HG02943 (cell line): Measurements from ENCODE around the gene TMTC1.
A peak's percentile ranks its signal among the peaks of the same experiment; 100 is the strongest.

Experiments used
- ATAC-seq: cut with Tn5 transposase; IDR thresholded peaks from one replicate; pipeline ENCODE4 v1.9.1; 2021; ENCODE audit warnings: mild to moderate bottlenecking, low read depth, moderate library complexity; ENCODE audit not compliant: unreplicated experiment

TMTC1 gene

GRCh38 chr12:29551812-29552211, 231.9 kb downstream of the TMTC1 start:
- no peak for ATAC-seq

- ATAC-seq: no peak
Measured at GRCh38 chr12:29547864-29548263, 235.9 kb downstream of the TMTC1 start.

GRCh38 chr12:29547151-29547632, 236.6 kb downstream of the TMTC1 start:
- no peak for ATAC-seq

GRCh38 chr12:29546000-29546399, 237.7 kb downstream of the TMTC1 start:
- ATAC-seq: no peak

- ATAC-seq: peak; percentile 73
Measured at GRCh38 chr12:29545102-29545467, 238.7 kb downstream of the TMTC1 start.

- peak; percentile 46 for ATAC-seq
Measured at GRCh38 chr12:29544428-29545101, 239.2 kb downstream of the TMTC1 start.

- ATAC-seq: no peak
Measured at GRCh38 chr12:29543036-29543435, 240.7 kb downstream of the TMTC1 start.

- ATAC-seq: no peak
Measured at GRCh38 chr12:29537298-29537697, 246.4 kb downstream of the TMTC1 start.

GRCh38 chr12:29534935-29535334, 248.8 kb downstream of the TMTC1 start:
- ATAC-seq: no peak

- no peak for ATAC-seq
Measured at GRCh38 chr12:29533815-29534489, 249.8 kb downstream of the TMTC1 start.

GRCh38 chr12:29531471-29531870, 252.3 kb downstream of the TMTC1 start:
- no peak for ATAC-seq

GRCh38 chr12:29530436-29530835, 253.3 kb downstream of the TMTC1 start:
- ATAC-seq: no peak

- ATAC-seq: no peak
Measured at GRCh38 chr12:29528161-29528560, 255.6 kb downstream of the TMTC1 start.

GRCh38 chr12:29521951-29522350, 261.8 kb downstream of the TMTC1 start:
- no peak for ATAC-seq

GRCh38 chr12:29519585-29520182, 264.1 kb downstream of the TMTC1 start:
- no peak for ATAC-seq

- ATAC-seq: no peak
Measured at GRCh38 chr12:29518407-29518806, 265.3 kb downstream of the TMTC1 start.

GRCh38 chr12:29517264-29517663, 266.5 kb downstream of the TMTC1 start:
- no peak for ATAC-seq

- no peak for ATAC-seq
Measured at GRCh38 chr12:29516431-29516875, 267.3 kb downstream of the TMTC1 start.

- ATAC-seq: no peak
Measured at GRCh38 chr12:29510591-29511185, 273.1 kb downstream of the TMTC1 start.

- ATAC-seq: no peak
Measured at GRCh38 chr12:29509503-29509902, 274.2 kb downstream of the TMTC1 start.

- ATAC-seq: no peak
Measured at GRCh38 chr12:29508949-29509348, 274.8 kb downstream of the TMTC1 start.
